HG02973 (cell line): ENCODE results near the gene CLDN25.
"Not testable (repeated sequence)": the region's sequence is repeated elsewhere in the genome, so short reads cannot be mapped to it uniquely, and the experiment has no call there.

Source experiments
- ATAC-seq: cut with Tn5 transposase; IDR thresholded peaks from one replicate; pipeline ENCODE4 v1.9.1; 2021; ENCODE audit warnings: moderate library complexity; ENCODE audit not compliant: unreplicated experiment

Gene CLDN25

GRCh38 chr11:113779496-113779895 lies at the start of gene CLDN25:
Gene CLDN25, plus strand, starts transcription at chr11:113779796. Its CDS starts 0 bp downstream, at chr11:113779796.
- ATAC-seq = no peak

- no peak for ATAC-seq
These were observed 48.5 kb upstream of the CLDN25 start for GRCh38 chr11:113730887-113731726.

- ATAC-seq = no peak
These were observed 47.5 kb upstream of the CLDN25 start for GRCh38 chr11:113732092-113732491.

- no peak for ATAC-seq
These were observed 43.3 kb upstream of the CLDN25 start for GRCh38 chr11:113736323-113736722.

- no peak for ATAC-seq
These were observed 26.7 kb upstream of the CLDN25 start for GRCh38 chr11:113752932-113753331.

- ATAC-seq = no peak
These were observed 19.4 kb upstream of the CLDN25 start for GRCh38 chr11:113760241-113760640.

GRCh38 chr11:113763040-113763439 lies 16.6 kb upstream of the CLDN25 start:
- ATAC-seq = not testable (repeated sequence)

- ATAC-seq = no peak
These were observed 14.9 kb upstream of the CLDN25 start for GRCh38 chr11:113764527-113765219.

- no peak for ATAC-seq
These were observed 7.6 kb upstream of the CLDN25 start for GRCh38 chr11:113771964-113772363.

GRCh38 chr11:113773092-113773415 lies 6.5 kb upstream of the CLDN25 start:
- no peak for ATAC-seq

GRCh38 chr11:113773416-113774173 lies 6.0 kb upstream of the CLDN25 start, which contains the start of gene ZW10:
Gene ZW10, minus strand, starts transcription at chr11:113773692. Its CDS starts 26 bp downstream, at chr11:113773666.
- ATAC-seq = peak; percentile 95

- ATAC-seq = no peak
These were observed 5.5 kb upstream of the CLDN25 start for GRCh38 chr11:113774174-113774503.

- ATAC-seq = no peak
These were observed 1.3 kb upstream of the CLDN25 start for GRCh38 chr11:113778111-113778910.

GRCh38 chr11:113781682-113782081 lies 2.1 kb downstream of the CLDN25 start:
- ATAC-seq = no peak

- ATAC-seq = no peak
These were observed 2.5 kb downstream of the CLDN25 start for GRCh38 chr11:113782134-113782533.

GRCh38 chr11:113789016-113789415 lies 9.4 kb downstream of the CLDN25 start:
- not testable (repeated sequence) for ATAC-seq

- ATAC-seq = no peak
These were observed 10.2 kb downstream of the CLDN25 start for GRCh38 chr11:113789675-113790320.

GRCh38 chr11:113796663-113797259 lies 17.2 kb downstream of the CLDN25 start:
- ATAC-seq = peak; percentile 70

- ATAC-seq = no peak
These were observed 23.0 kb downstream of the CLDN25 start for GRCh38 chr11:113802621-113803020.

- no peak for ATAC-seq
These were observed 26.0 kb downstream of the CLDN25 start for GRCh38 chr11:113805640-113806039.
